ENCODE data around the gene WSCD2.

WSCD2 gene

DNA sequence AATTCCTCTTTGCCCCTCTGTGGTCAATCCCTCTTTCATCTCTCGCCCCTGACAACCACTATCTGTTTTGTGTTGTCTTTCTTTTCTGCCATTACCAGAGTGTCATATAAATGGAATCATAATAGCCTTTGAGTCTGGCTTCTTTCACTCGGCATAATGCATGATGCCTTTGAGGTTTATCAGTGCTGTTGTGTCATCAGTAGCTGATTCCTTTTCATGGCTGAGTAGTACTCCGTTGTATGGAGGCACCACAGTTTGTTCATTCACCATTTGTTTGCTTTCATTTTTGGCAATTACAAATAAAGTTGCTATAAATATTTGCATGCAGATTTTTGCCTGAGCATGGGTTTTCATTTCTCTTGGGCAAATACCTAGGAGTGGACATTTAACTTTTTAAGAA is 47.2 kb downstream of the WSCD2 start:
- Mint-ChIP-seq H3K4me3 (no peak overlapping the region), H3K4me1 (no peaks in the 10 kb centered on the region), H3K9me3 (no peaks in the 10 kb centered on the region), H3K27ac (no peak overlapping the region), H3K27me3 (peaks cover 2% of the 10 kb centered on the region), H3K36me3 (ENCODE audit: low read depth) (no peaks in the 10 kb centered on the region)
- ATAC-seq = no peak
- DNase-seq = no peak

DNA sequence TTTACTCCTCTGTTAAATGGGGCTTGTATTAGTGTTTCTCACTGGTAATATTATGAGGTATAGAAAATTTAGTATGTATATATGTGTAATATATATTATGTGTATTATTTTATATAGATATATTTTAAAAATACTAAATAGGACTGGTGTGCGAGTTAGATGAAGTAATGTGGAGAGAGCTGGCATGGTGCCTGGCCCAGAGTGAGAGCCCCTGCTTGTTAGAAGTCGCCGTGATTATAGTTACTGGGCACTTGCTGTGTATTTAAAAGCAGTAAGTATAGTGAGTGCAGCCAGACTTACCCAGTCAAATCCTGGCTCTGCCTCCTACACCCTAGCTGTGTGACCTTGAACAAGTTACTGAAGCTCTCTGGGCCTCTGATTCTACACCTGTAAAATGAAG is 48.0 kb downstream of the WSCD2 start:
- peaks cover 2% of the 10 kb centered on the region for H3K27me3 Mint-ChIP-seq
- H3K27ac Mint-ChIP-seq = no peak overlapping the region
- H3K36me3 Mint-ChIP-seq (ENCODE audit: low read depth) = no peaks in the 10 kb centered on the region
- no peaks in the 10 kb centered on the region for H3K4me1 Mint-ChIP-seq
- DNase-seq (no peak), ATAC-seq (no peak)
- H3K4me3 Mint-ChIP-seq = no peak overlapping the region
- no peaks in the 10 kb centered on the region for H3K9me3 Mint-ChIP-seq

DNA sequence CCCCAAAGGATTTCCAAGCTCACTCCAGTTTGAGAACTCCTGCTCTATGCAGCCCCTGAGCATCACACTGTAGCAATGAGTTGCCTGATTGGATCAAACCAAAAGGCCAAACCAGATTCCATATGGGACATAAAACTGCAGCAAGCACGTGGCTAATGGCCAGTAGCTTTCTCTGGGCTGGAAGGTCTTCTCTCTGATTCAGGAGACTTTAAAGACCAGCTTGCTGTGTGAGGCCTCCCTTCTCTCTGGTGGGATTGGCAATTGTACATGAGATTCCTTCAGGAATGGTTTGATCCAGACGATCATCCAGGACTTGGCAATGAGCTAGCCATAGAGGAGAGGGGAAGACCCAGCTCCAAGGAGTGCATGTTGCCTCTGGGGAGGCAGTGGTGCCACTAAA is 50.2 kb downstream of the WSCD2 start:
- Mint-ChIP-seq H3K4me1 (no peaks in the 10 kb centered on the region), H3K4me3 (no peak overlapping the region), H3K27ac (no peak overlapping the region), H3K36me3 (ENCODE audit: low read depth) (no peaks in the 10 kb centered on the region), H3K9me3 (no peaks in the 10 kb centered on the region), H3K27me3 (peaks cover 2% of the 10 kb centered on the region)
- no peak for DNase-seq
- ATAC-seq = no peak

DNA sequence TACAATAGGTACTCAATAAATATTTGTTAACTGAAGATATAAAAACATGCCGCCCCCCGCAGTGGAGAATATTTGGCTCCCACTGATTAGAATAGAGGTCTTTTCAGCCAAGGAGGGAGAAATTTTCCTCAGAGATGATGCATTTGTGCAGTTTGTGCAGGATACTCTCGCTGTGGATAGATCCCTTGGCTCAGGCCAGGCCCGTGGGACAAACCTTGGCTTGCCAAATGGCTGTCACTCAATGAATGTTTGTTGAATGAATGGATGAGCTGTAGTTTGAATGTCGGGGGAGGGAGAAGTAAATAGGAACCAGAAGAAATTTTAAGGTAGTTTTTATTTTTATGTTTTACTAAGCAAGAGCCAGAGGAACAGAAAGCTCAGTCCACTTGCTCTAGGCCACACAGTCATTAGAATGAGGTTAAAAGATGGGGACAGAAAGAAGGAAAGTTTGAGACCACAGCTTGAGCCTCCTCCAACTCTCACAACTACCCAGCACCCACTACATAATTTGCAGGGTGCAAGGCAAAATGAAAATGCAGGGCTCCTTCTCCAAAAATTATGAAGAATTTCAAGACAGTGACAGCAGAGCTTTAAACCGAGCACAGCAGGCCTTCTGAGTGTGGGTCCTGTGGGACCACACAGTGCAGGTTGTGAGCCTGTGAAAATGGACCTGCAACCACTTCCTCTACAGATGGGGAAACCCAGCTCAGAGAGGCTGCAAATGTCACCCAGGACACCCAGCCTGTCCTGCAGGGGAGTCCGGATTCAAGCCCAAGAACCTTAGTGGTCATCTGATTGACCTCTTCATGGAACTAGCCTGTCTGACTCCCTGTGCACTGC is 51.4 kb downstream of the WSCD2 start:
- Mint-ChIP-seq H3K4me1 (no peaks in the 10 kb centered on the region), H3K27ac (no peak overlapping the region), H3K4me3 (no peak overlapping the region), H3K36me3 (ENCODE audit: low read depth) (no peaks in the 10 kb centered on the region), H3K27me3 (peaks cover 2% of the 10 kb centered on the region), H3K9me3 (no peaks in the 10 kb centered on the region)
- DNase-seq (no peak), ATAC-seq (no peak)

DNA sequence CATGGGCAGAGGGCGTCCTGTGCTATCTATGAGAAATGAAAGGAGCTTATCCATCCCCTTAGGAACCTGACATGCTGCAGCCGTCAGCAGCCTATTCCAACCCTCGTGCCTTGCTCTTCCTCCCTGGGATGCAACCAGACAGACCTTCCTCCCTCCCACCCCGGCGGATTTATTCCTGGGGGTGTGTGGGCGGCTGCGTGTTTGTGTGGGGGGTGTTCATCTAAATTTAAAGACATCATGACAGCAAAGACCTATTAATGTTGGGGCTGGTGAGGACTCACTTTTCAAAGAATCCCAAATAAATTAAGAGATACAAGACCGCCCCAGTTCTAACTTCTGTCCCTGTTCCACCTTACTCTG is 52.0 kb downstream of the WSCD2 start:
- peaks cover 2% of the 10 kb centered on the region for H3K27me3 Mint-ChIP-seq

DNA sequence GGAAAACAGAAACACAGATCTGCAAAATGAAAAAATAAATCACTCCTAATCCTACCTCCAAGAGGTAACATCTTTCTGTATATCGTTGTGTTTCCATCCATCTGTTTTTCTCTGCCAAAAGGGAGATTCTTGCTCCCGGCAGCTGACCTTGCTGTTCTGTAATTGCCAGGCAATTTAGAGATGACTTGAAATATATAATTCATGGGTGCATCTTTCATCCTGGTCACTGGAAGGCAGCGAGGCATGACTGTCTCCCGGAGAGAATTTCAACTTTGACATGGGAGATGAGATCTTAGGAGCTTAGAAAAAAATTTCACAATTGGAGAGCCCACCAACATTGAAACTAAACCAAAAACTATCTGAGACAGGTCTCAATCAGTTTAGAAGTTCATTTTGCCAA is 53.0 kb downstream of the WSCD2 start:
- no peaks in the 10 kb centered on the region for H3K27me3 Mint-ChIP-seq
- H3K9me3 Mint-ChIP-seq = no peaks in the 10 kb centered on the region
- DNase-seq (no peak), ATAC-seq (no peak)
- H3K4me3 Mint-ChIP-seq = no peak overlapping the region
- H3K27ac Mint-ChIP-seq = no peak overlapping the region
- H3K4me1 Mint-ChIP-seq = no peaks in the 10 kb centered on the region
- no peaks in the 10 kb centered on the region for H3K36me3 Mint-ChIP-seq (ENCODE audit: low read depth)

More for the DNA sequence above, 52.0 kb downstream of the WSCD2 start:
- no peak for ATAC-seq
- no peak for DNase-seq
- no peaks in the 10 kb centered on the region for H3K4me1 Mint-ChIP-seq
- H3K4me3 Mint-ChIP-seq = no peak overlapping the region
- no peaks in the 10 kb centered on the region for H3K36me3 Mint-ChIP-seq (ENCODE audit: low read depth)
- no peak overlapping the region for H3K27ac Mint-ChIP-seq
- H3K9me3 Mint-ChIP-seq = no peaks in the 10 kb centered on the region

DNA sequence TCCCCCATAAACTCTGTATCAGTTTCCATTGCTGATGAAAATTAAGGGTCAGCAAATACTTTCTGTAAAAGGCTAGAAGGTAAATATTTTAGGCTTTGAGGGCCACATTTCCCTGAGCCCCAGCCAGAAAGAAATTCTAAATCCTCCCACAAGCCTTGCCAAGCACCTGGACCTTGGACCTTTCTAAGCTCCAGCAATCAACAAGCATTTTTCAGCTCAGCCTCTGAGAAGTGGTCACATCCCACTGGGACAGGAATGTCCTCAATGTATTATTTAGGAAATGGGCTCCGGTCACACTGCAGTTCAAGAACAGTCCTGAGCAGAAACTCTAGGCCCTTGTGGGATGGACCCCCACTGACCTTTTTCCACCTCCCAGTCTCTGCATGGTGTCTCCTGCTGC is 55.9 kb downstream of the WSCD2 start:
- no peak overlapping the region for H3K27ac Mint-ChIP-seq
- H3K36me3 Mint-ChIP-seq (ENCODE audit: low read depth) = no peaks in the 10 kb centered on the region
- ATAC-seq = no peak
- H3K4me1 Mint-ChIP-seq = no peaks in the 10 kb centered on the region
- no peak for DNase-seq
- H3K4me3 Mint-ChIP-seq = no peak overlapping the region
- H3K9me3 Mint-ChIP-seq = no peaks in the 10 kb centered on the region
- H3K27me3 Mint-ChIP-seq = no peaks in the 10 kb centered on the region

DNA sequence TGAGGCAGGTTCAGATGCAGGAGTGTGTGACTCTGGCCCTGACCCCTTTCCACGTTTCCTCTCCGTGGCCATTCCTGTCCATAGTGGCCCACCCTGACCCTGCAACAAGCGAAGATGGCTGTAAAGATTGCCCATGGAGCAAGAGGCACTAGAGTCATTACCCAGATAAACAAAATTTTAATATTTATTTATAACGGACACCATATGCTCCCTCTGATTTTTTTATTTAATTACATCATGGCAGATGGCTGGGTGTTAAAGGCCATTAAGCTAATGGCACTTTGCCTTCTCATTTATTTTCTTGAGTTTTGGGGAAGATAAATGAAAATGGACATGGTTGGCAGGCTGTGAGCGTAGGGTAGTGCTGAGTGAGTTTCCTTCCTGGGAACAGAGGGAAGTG is 58.7 kb downstream of the WSCD2 start:
- Mint-ChIP-seq H3K4me1 (no peaks in the 10 kb centered on the region), H3K4me3 (no peak overlapping the region), H3K36me3 (ENCODE audit: low read depth) (no peaks in the 10 kb centered on the region), H3K27me3 (no peaks in the 10 kb centered on the region), H3K9me3 (no peaks in the 10 kb centered on the region), H3K27ac (no peak overlapping the region)
- no peak for DNase-seq
- no peak for ATAC-seq

DNA sequence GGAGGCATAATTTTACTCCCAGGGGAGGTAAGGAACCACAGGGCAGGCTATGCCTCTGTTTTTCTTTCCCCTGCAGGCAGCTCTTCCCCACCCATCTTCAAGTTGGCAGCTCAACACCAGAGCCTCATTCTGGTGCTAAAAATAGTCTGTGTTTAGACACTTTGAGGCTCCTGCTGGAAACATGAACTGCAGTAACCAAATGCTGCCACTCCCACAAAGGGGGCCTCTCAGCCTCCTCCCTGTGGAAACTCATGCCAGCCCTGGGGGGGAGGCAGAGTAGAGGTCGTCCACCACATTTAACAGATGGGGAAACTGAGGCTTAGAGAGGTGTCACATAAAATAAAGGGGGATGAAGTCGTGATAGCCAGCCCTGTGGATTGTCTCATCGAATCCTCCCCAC is 61.4 kb downstream of the WSCD2 start:
- H3K27me3 Mint-ChIP-seq = peaks cover 4% of the 10 kb centered on the region
- no peaks in the 10 kb centered on the region for H3K36me3 Mint-ChIP-seq (ENCODE audit: low read depth)
- no peak overlapping the region for H3K27ac Mint-ChIP-seq
- no peak overlapping the region for H3K4me3 Mint-ChIP-seq
- DNase-seq = no peak
- no peaks in the 10 kb centered on the region for H3K9me3 Mint-ChIP-seq
- no peaks in the 10 kb centered on the region for H3K4me1 Mint-ChIP-seq
- no peak for ATAC-seq

DNA sequence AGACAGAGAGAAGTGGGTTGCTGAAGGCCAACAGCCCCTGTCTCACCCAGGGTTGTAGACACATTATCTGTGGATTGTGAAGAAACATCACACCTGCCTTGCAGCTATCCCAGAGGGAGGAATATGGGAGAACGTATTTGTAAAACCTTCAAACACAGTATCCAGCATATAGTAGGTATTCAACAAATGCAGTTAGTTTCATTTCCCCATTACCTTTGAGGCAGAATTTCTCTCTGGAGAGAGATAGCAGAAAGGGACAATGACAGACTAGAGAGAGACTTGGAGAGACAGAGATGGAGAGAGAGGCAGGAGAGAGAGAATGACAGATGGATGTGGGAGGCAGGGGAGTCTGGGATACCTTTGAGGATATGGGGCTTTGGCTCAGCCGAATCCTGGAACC is 62.0 kb downstream of the WSCD2 start:
- DNase-seq = no peak
- Mint-ChIP-seq H3K27ac (no peak overlapping the region), H3K9me3 (no peaks in the 10 kb centered on the region), H3K36me3 (ENCODE audit: low read depth) (no peaks in the 10 kb centered on the region), H3K4me1 (no peaks in the 10 kb centered on the region), H3K27me3 (peaks cover 4% of the 10 kb centered on the region), H3K4me3 (no peak overlapping the region)
- ATAC-seq = no peak

DNA sequence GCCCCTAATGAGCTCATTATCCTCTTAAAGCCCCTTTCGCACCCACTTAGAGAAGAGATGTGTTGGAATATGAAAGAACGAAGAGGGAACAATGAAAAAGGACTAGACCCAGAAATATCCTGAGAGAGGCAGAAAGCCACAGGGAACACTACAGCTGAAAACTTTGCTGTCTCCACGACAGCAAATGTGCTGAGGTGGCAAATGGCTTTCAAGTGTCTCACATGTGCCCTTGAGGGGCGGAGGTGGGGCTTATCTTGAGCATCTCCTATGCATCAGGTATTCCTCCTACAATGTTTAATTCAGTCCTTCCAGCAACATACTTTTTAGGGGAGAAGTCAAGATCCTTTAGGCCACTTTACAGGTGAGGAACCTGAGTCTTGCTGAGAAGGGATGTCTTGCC is 62.9 kb downstream of the WSCD2 start:
- Mint-ChIP-seq H3K27ac (no peak overlapping the region), H3K36me3 (ENCODE audit: low read depth) (no peaks in the 10 kb centered on the region), H3K4me1 (no peaks in the 10 kb centered on the region), H3K9me3 (no peaks in the 10 kb centered on the region), H3K4me3 (no peak overlapping the region), H3K27me3 (peaks cover 4% of the 10 kb centered on the region)
- DNase-seq (no peak), ATAC-seq (no peak)

DNA sequence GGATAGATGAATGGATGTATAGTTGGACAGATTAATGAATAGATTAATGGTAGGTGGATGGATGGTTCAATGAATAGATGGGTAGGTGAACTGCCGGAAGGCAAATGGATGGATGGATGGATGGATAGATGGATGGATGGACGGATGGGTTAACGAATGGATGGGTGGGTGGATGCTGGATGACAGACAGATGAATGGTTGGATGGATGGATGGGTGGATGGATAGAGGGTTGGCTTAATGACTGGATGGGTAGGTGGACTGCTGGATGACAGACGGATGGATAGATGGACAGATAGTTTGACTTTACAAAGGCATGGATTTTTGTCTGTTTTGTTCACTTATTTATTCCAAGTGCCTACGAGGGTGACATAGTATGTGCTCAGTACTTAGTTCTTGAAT is 64.4 kb downstream of the WSCD2 start:
- H3K4me3 Mint-ChIP-seq = no peak overlapping the region
- no peaks in the 10 kb centered on the region for H3K36me3 Mint-ChIP-seq (ENCODE audit: low read depth)
- H3K27me3 Mint-ChIP-seq = peaks cover 4% of the 10 kb centered on the region
- H3K27ac Mint-ChIP-seq = no peak overlapping the region
- no peaks in the 10 kb centered on the region for H3K4me1 Mint-ChIP-seq
- DNase-seq (no peak), ATAC-seq (no peak)
- H3K9me3 Mint-ChIP-seq = no peaks in the 10 kb centered on the region

DNA sequence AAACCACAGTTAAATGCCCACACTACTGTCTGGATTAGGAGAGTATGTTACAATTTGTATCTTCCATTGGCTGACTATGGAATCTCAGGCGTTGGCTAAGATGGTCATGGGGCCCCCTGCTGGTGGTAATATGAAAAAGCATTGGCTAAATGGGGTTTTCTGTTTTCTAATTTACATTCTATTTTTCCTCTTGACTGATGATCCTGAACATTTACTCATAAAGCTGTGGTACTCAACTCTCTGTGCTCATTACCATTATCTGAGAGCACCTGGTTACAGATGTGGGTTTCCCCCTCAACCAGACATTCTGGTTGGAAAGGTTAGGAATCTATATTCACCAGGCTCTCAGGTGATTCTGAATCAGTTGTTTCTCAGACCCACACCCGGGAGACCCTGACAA is 64.8 kb downstream of the WSCD2 start:
- ATAC-seq (no peak), DNase-seq (peak; percentile 28)
- Mint-ChIP-seq H3K36me3 (ENCODE audit: low read depth) (no peaks in the 10 kb centered on the region), H3K27ac (no peak overlapping the region), H3K4me3 (no peak overlapping the region), H3K9me3 (no peaks in the 10 kb centered on the region), H3K4me1 (no peaks in the 10 kb centered on the region), H3K27me3 (peaks cover 4% of the 10 kb centered on the region)

DNA sequence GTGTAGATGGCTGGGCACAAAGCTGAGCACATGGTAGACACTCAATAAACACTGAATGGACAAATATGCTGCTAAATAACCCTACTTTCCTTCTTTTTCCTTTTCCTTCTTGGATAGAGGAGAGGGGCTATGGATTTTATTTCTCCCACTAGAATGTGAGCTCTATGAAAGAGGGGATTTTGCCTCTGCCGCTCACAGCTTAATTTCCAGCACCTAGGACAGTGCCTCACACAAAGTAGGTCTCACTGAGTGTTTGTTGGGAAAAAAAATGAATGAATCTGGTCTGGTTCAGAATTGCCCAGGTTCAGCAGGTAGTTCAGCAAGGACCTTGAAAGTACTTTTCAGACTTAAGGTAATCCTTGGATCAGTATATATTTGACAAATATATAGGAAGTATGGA is 65.5 kb downstream of the WSCD2 start:
- Mint-ChIP-seq H3K36me3 (ENCODE audit: low read depth) (no peaks in the 10 kb centered on the region), H3K4me1 (no peaks in the 10 kb centered on the region), H3K27ac (no peak overlapping the region), H3K9me3 (no peaks in the 10 kb centered on the region), H3K4me3 (no peak overlapping the region), H3K27me3 (peaks cover 4% of the 10 kb centered on the region)
- ATAC-seq (no peak), DNase-seq (no peak)

DNA sequence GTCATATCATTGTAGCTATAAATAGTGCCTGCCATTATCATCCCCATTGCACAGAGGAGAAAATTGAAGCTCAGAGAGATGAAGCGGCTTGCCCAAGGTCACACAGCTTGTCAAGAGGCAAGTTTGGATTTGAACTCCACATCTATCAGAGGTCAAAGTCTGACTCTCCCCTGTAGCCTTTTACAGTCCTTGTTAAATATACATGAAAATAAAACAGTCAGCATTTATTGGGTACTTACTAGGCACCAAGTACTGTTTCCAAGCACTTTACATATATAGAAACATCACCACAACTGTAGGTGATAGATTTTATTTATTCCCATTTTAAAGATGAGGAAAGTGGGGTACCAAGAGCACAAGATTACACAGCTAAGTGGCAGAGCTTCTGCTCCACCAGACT is 67.2 kb downstream of the WSCD2 start:
- Mint-ChIP-seq H3K4me3 (no peak overlapping the region), H3K27ac (no peak overlapping the region), H3K4me1 (no peaks in the 10 kb centered on the region), H3K36me3 (ENCODE audit: low read depth) (no peaks in the 10 kb centered on the region), H3K9me3 (no peaks in the 10 kb centered on the region), H3K27me3 (peaks cover 4% of the 10 kb centered on the region)
- DNase-seq = no peak
- no peak for ATAC-seq

DNA sequence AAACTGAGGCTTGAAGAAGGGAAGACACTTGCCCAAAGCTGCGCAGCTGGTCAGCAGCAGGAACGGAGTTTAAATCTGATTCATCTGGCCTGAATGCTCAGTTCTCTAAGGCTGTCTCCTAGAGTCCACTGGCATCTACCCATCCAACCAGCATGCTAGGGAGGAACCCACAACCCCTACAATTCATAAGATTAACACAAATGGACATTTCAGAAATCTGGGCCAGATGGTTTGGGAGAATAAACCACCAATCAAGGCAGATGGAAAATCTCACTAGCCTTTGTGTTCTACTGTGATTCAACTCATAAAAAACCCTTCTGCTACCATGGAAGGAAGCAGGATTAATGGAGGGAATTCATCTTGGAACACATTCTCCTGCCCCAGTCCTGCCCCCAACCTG is 67.8 kb downstream of the WSCD2 start:
- no peaks in the 10 kb centered on the region for H3K4me1 Mint-ChIP-seq
- ATAC-seq (no peak), DNase-seq (no peak)
- peaks cover 7% of the 10 kb centered on the region for H3K27me3 Mint-ChIP-seq
- no peak overlapping the region for H3K4me3 Mint-ChIP-seq
- no peaks in the 10 kb centered on the region for H3K9me3 Mint-ChIP-seq
- H3K27ac Mint-ChIP-seq = no peak overlapping the region
- no peaks in the 10 kb centered on the region for H3K36me3 Mint-ChIP-seq (ENCODE audit: low read depth)

All from activated naive CD8-positive, alpha-beta T cell treated with anti-CD3 and anti-CD28 coated beads, Interleukin-2, amount 50 U/mL, for 24 hours (primary cell).